H1 (cell line): ENCODE results near the gene NUTM2G. TPM values are rescaled to one million over a fixed set of nuclear protein-coding genes. Genes with fewer than 3 reads are reported as not detected.
"Not testable (repeated sequence)": the region's sequence is repeated elsewhere in the genome, so short reads cannot be mapped to it uniquely, and the experiment has no call there.

Experiments
- CTCF ChIA-PET: fragments of 300-600 bp; sonication (Branson Sonifier 250); formaldehyde crosslinking; loops from one replicate; lab custom pipeline; 2021; ENCODE audit not compliant: partially characterized antibody; lab: Charles Lee
- POLR2A ChIA-PET: fragments of 300-600 bp; sonication (Branson Sonifier 250); formaldehyde crosslinking; loops from one replicate; lab custom pipeline; 2021; ENCODE audit warnings: inconsistent platforms; ENCODE audit not compliant: partially characterized antibody; lab: Charles Lee
- DNase-seq, 2 experiments: peaks; one replicate each; pipeline versions ENCODE4 v3.0.0 to v3.0.0-alpha.2; 2010 to 2022; ENCODE audit warnings: low spot score in 2 of 2, low read depth in 1 of 2, mixed read lengths in 1 of 2
- FAIRE-seq: peaks from 2 replicates; lab custom pipeline; 2011; peaks lifted over from hg19 to GRCh38; lab: Jason Lieb, UNC
- H2AFZ ChIP-seq: 2 replicates; pipeline ENCODE4 v1.8.1; 2012; ENCODE audit warnings: low read length, inconsistent platforms
- H2AK5ac ChIP-seq: 2 replicates; pipeline ENCODE4 v1.6.1; 2013; ENCODE audit warnings: low read depth, low read length
- H2BK120ac ChIP-seq: replicated peaks from 2 replicates; pipeline ENCODE3; 2013; ENCODE audit warnings: low read depth, low read length, inconsistent platforms
- H2BK12ac ChIP-seq: 2 replicates; pipeline ENCODE4 v1.6.1; 2013; ENCODE audit warnings: low read depth, low read length
- H2BK15ac ChIP-seq: 2 replicates; pipeline ENCODE4 v1.6.1; 2013; ENCODE audit warnings: low read length
- H2BK20ac ChIP-seq: 2 replicates; pipeline ENCODE4 v1.6.1; 2013; ENCODE audit warnings: low read length
- H2BK5ac ChIP-seq: 2 replicates; pipeline ENCODE4 v1.6.1; 2013; ENCODE audit warnings: low read depth, low read length
- H3K14ac ChIP-seq: 2 replicates; pipeline ENCODE4 v1.6.1; 2013; ENCODE audit warnings: inconsistent platforms; ENCODE audit not compliant: insufficient read length
- H3K18ac ChIP-seq: 2 replicates; pipeline ENCODE4 v1.6.1; 2013; ENCODE audit warnings: low read length; ENCODE audit errors: extremely low read depth
- H3K23ac ChIP-seq: 2 replicates; pipeline ENCODE4 v1.6.1; 2013; ENCODE audit warnings: inconsistent platforms; ENCODE audit not compliant: insufficient read length
- H3K23me2 ChIP-seq: 2 replicates; pipeline ENCODE4 v1.6.1; 2013; ENCODE audit warnings: low read depth, low read length
- H3K27ac ChIP-seq: 2 replicates; pipeline ENCODE4 v1.6.1; 2011; ENCODE audit warnings: low read depth, low read length, inconsistent platforms
- H3K27me3 ChIP-seq, 4 experiments: replicated peaks in 1 of 4; 1 replicate in 1 of 4; 2 replicates in 3 of 4; pipeline versions ENCODE4 v1.6.1 to v1.8.1; 2011 to 2013; ENCODE audit warnings: low read length in 3 of 4, mild to moderate bottlenecking in 3 of 4, inconsistent platforms in 2 of 4, mixed read lengths in 2 of 4, moderate library complexity in 1 of 4; ENCODE audit not compliant: control insufficient read depth in 3 of 4, insufficient read depth in 3 of 4; ENCODE audit errors: extremely low read depth in 1 of 4
- H3K36me3 ChIP-seq, 4 experiments: 2 replicates each; pipeline versions ENCODE4 v1.6.1 to v1.8.1; 2011 to 2013; ENCODE audit warnings: mild to moderate bottlenecking in 4 of 4, low read length in 3 of 4, moderate library complexity in 2 of 4, control low read depth in 1 of 4, inconsistent platforms in 1 of 4; ENCODE audit not compliant: insufficient read depth in 4 of 4, control insufficient read depth in 2 of 4
- H3K4ac ChIP-seq: replicated peaks from 2 replicates; pipeline ENCODE3; 2013; ENCODE audit warnings: low read length, low read depth, mixed read lengths, inconsistent platforms; ENCODE audit not compliant: insufficient read length
- H3K4me1 ChIP-seq, 4 experiments: replicated peaks in 1 of 4; 1 replicate in 1 of 4; 2 replicates in 3 of 4; pipeline versions ENCODE4 v1.6.1 to v1.8.1; 2011 to 2013; ENCODE audit warnings: low read length in 3 of 4, inconsistent platforms in 2 of 4, mixed read lengths in 1 of 4; ENCODE audit not compliant: insufficient read depth in 4 of 4, control insufficient read depth in 3 of 4
- H3K4me2 ChIP-seq, 2 experiments: 2 replicates each; pipeline versions ENCODE4 v1.6.1 to v1.8.1; 2011 to 2013; ENCODE audit warnings: low read depth in 2 of 2, low read length in 2 of 2, control low read depth in 1 of 2, inconsistent platforms in 1 of 2, mild to moderate bottlenecking in 1 of 2; ENCODE audit not compliant: insufficient read depth in 1 of 2
- H3K4me3 ChIP-seq, 4 experiments: fragments of 200-600, 300-600 bp in 1 of 4; sonication (generic), shearing (Covaris generic), sonication (Bioruptor Twin) in 1 of 4; 2 replicates each; pipeline versions ENCODE4 v1.5.1 to v1.8.1; 2011 to 2016; ENCODE audit warnings: low read length in 4 of 4, low read depth in 3 of 4, control low read depth in 2 of 4, inconsistent platforms in 2 of 4, mild to moderate bottlenecking in 2 of 4, mixed read lengths in 1 of 4, moderate library complexity in 1 of 4; ENCODE audit not compliant: insufficient read depth in 2 of 4; ENCODE audit errors: extremely low read depth in 1 of 4
- H3K56ac ChIP-seq: replicated peaks from 2 replicates; pipeline ENCODE3; 2013; ENCODE audit warnings: low read depth, mild to moderate bottlenecking, mixed read lengths, low read length, inconsistent platforms; ENCODE audit not compliant: insufficient read length
- H3K79me1 ChIP-seq: 2 replicates; pipeline ENCODE4 v1.6.1; 2013; ENCODE audit warnings: low read depth, low read length, control low read depth
- H3K79me2 ChIP-seq, 2 experiments: 2 replicates each; pipeline versions ENCODE4 v1.6.1 to v1.8.1; 2012 to 2013; ENCODE audit warnings: low read length in 2 of 2, mild to moderate bottlenecking in 2 of 2, inconsistent platforms in 1 of 2; ENCODE audit not compliant: insufficient read depth in 2 of 2, control insufficient read depth in 1 of 2
- H3K9ac ChIP-seq, 4 experiments: replicated peaks in 1 of 4; 1 replicate in 1 of 4; 2 replicates in 3 of 4; pipeline versions ENCODE4 v1.6.1 to v1.8.1; 2011 to 2013; ENCODE audit warnings: low read depth in 3 of 4, low read length in 3 of 4, control low read depth in 2 of 4, mild to moderate bottlenecking in 2 of 4, moderate library complexity in 2 of 4, inconsistent platforms in 1 of 4; ENCODE audit errors: extremely low read depth in 1 of 4
- H3K9me3 ChIP-seq, 2 experiments: 2 replicates each; pipeline versions ENCODE4 v1.6.1 to v1.8.1; 2012 to 2013; ENCODE audit warnings: mild to moderate bottlenecking in 2 of 2, moderate library complexity in 2 of 2, control low read depth in 1 of 2, inconsistent platforms in 1 of 2, low read depth in 1 of 2, low read length in 1 of 2, mixed read lengths in 1 of 2; ENCODE audit not compliant: insufficient read depth in 2 of 2
- H4K20me1 ChIP-seq, 2 experiments: replicated peaks in 1 of 2; 2 replicates each; pipeline versions ENCODE3 to v1.8.1; 2011 to 2013; ENCODE audit warnings: inconsistent platforms in 2 of 2, low read length in 2 of 2, mild to moderate bottlenecking in 1 of 2; ENCODE audit not compliant: insufficient read depth in 2 of 2, control insufficient read depth in 1 of 2
- H4K5ac ChIP-seq: 2 replicates; pipeline ENCODE4 v1.6.1; 2013; ENCODE audit warnings: low read length, low read depth, mixed read lengths, inconsistent platforms; ENCODE audit not compliant: insufficient read length
- H4K8ac ChIP-seq: 2 replicates; pipeline ENCODE4 v1.8.0; 2013; ENCODE audit warnings: mild to moderate bottlenecking, moderate library complexity, low read length, inconsistent platforms; ENCODE audit not compliant: insufficient read depth; ENCODE audit errors: extremely low read depth
- H4K91ac ChIP-seq: replicated peaks from 2 replicates; pipeline ENCODE3; 2013; ENCODE audit warnings: low read length, mixed read lengths, inconsistent platforms; ENCODE audit not compliant: insufficient read length
- E2F6 ChIP-seq: IDR thresholded peaks from 2 replicates; pipeline ENCODE4 v1.6.1; 2012; ENCODE audit warnings: inconsistent platforms
- GTF2F1 ChIP-seq: IDR thresholded peaks from 2 replicates; pipeline ENCODE4 v1.6.1; 2012; ENCODE audit warnings: low read depth, low read length, improper control_type of control experiment, borderline replicate concordance
- NRF1 ChIP-seq: IDR thresholded peaks from 2 replicates; pipeline ENCODE4 v1.6.1; 2011; ENCODE audit warnings: mild to moderate bottlenecking, low read depth, low read length, improper control_type of control experiment
- RBBP5 ChIP-seq: IDR thresholded peaks from 2 replicates; pipeline ENCODE4 v1.7.1; 2012; ENCODE audit warnings: low read depth, mild to moderate bottlenecking, inconsistent platforms, low read length, moderate library complexity, borderline replicate concordance
- RFX5 ChIP-seq: IDR thresholded peaks from 2 replicates; pipeline ENCODE4 v1.6.1; 2011; ENCODE audit warnings: low read depth, low read length, improper control_type of control experiment, borderline replicate concordance
- WGBS, 2 experiments: shearing (Covaris generic) in 1 of 2; methylation state at CpG; one replicate each; pipeline versions ENCODE4 v1.1.6 to v1.1.7; 2013 to 2015; ENCODE audit warnings: low lambda C conversion rate in 2 of 2, mixed read lengths in 2 of 2, inconsistent platforms in 1 of 2, low coverage in 1 of 2, missing lambda C conversion rate in 1 of 2; ENCODE audit not compliant: insufficient replicate concordance in 2 of 2, insufficient coverage in 1 of 2, insufficient read length in 1 of 2; ENCODE audit errors: extremely low coverage in 1 of 2, missing lambda C conversion rate in 1 of 2; 5-methylcytosine and 5-hydroxymethylcytosine counted together
- polyA plus RNA-seq, 7 experiments: library from polyadenylated mRNA; depleted of rRNA in 3 of 7; stranded (reverse) in 5 of 7; unstranded in 2 of 7; fragments of >200 nt in 5 of 7; fragments of 200-250 nt in 2 of 7; gene quantifications; 1 replicate in 5 of 7; 2 replicates in 1 of 7; 4 replicates in 1 of 7; pipeline versions ENCODE4 v1.2.1 to v1.2.3, GENCODE V29; 2011 to 2013; ENCODE audit warnings: missing spikeins in 2 of 7, mixed read lengths in 2 of 7
- total RNA-seq: library from RNA; stranded (reverse); fragmentation: NEBNext Ultra II Directional; extraction: Animal tissue kit (Norgen Biotek cat#: 25700); gene quantifications from 2 replicates; pipeline ENCODE4 v1.2.1, GENCODE V29; 2021

NUTM2G gene
- total and polyA plus RNA-seq, 2 of the 8 experiments (the other 6 are each of a cell fraction or from before 2014, with no cell fraction given): 0.27 TPM; not detected in 1

DNA sequence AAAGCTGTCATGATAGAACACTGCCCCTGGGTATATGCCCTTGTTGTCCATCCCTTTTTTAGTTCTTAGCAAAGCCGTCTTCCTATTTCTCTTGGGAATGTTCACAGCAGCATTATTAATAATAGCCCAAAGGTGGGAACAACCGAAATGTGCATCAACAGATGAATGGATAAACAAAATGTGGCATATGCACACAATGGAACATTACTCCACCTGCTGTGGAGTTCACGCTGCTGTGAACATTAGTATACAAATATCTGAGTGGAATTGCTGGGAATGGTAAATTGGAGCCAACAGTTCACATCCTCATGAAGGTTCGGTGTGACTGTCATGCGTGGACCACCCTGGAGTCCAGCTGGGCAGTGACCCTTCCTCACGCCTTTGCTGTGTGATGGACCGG lies 36.5 kb upstream of the NUTM2G start (continued):
- TF ChIP-seq E2F6 (no peak), RBBP5 (no peak), GTF2F1 (no peak), NRF1 (no peak), RFX5 (no peak)

DNA sequence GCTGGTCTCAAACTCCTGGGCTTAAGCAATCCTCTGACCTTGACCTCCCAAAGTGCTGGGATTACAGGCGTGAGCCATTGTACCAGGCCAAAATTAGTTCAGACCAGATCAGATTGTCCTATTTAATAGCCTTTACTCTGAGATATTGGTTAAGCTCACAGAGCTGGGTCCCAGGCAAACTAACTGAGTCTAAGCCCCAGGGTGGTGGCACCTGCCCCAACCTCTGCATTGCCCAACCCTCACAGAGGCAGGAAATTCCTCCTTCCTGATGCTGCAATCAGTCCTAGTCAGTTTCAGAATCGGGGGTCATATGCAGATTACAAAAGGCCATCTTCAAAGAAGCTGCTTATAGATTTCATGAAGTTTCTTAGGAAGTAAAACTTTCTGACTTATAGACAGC lies 28.6 kb upstream of the NUTM2G start:
- H2BK120ac ChIP-seq, H3K56ac ChIP-seq, H3K4ac ChIP-seq, H3K14ac ChIP-seq, H3K4me1 ChIP-seq, H3K27ac ChIP-seq, H4K20me1 ChIP-seq, H2BK20ac ChIP-seq, H3K79me1 ChIP-seq, FAIRE-seq, H4K8ac ChIP-seq, H3K36me3 ChIP-seq, H3K79me2 ChIP-seq, H3K4me3 ChIP-seq, H2BK12ac ChIP-seq, H3K18ac ChIP-seq, DNase-seq, H2BK15ac ChIP-seq, H2AFZ ChIP-seq, H2BK5ac ChIP-seq, H3K9ac ChIP-seq, H3K27me3 ChIP-seq, H3K9me3 ChIP-seq, H2AK5ac ChIP-seq, H3K23ac ChIP-seq, H4K91ac ChIP-seq, CTCF ChIA-PET, H3K4me2 ChIP-seq, H3K23me2 ChIP-seq, POLR2A ChIA-PET, H4K5ac ChIP-seq: not testable (repeated sequence)
- WGBS, 2 experiments: 90% methylated on average over 1 of the region's 2 CpGs; no CpG with 5 or more reads in 1 of the 2 experiments
